GM12891 (cell line): Measurements from ENCODE around the gene NEDD1.

Experiments used
- POLR2A ChIP-seq: IDR thresholded peaks from 2 replicates; pipeline ENCODE4 v1.6.1; 2011; ENCODE audit warnings: low read depth, low read length, control low read depth
- POLR2AphosphoS5 ChIP-seq: IDR thresholded peaks from 2 replicates; pipeline ENCODE4 v1.6.1; 2011; ENCODE audit warnings: low read depth, low read length, control low read depth
- SPI1 ChIP-seq: IDR thresholded peaks from 2 replicates; pipeline ENCODE4 v1.6.1; 2011; ENCODE audit warnings: low read depth, low read length, control low read depth
- TAF1 ChIP-seq: IDR thresholded peaks from 2 replicates; pipeline ENCODE4 v1.6.1; 2011; ENCODE audit warnings: low read depth, low read length, control low read depth

GRCh38 chr12:96882862-96883261 is 24.2 kb upstream of the NEDD1 start:
- TF ChIP-seq POLR2AphosphoS5 (no peak), POLR2A (no peak), SPI1 (no peak), TAF1 (no peak)
